Inflammatory macrophage (primary cell): ENCODE results near the gene REV1.
"Not testable (repeated sequence)": the region's sequence is repeated elsewhere in the genome, so short reads cannot be mapped to it uniquely, and the experiment has no call there.

Experiments used
- DNase-seq, 2 donors: peaks; one replicate each; pipeline ENCODE4 v3.0.0-alpha.2; 2020 to 2022

Gene REV1

GRCh38 chr2:99401841-99402240, 88.0 kb downstream of the REV1 start:
- no peak for DNase-seq

GRCh38 chr2:99399795-99400194, 90.0 kb downstream of the REV1 start:
- DNase-seq, result no peak

GRCh38 chr2:99399063-99399462, 90.8 kb downstream of the REV1 start:
- DNase-seq, result no peak

GRCh38 chr2:99398303-99398702, 91.5 kb downstream of the REV1 start:
- no peak for DNase-seq

- no peak for DNase-seq
Observed at GRCh38 chr2:99397266-99397920, 92.4 kb downstream of the REV1 start.

- DNase-seq, result no peak
Observed at GRCh38 chr2:99395589-99396130, 94.2 kb downstream of the REV1 start.

GRCh38 chr2:99389946-99390345, 99.9 kb downstream of the REV1 start:
- DNase-seq, result no peak

- no peak for DNase-seq
Observed at GRCh38 chr2:99389371-99389770, 100.4 kb downstream of the REV1 start.

GRCh38 chr2:99388892-99389291, 100.9 kb downstream of the REV1 start:
- no peak for DNase-seq

- no peak for DNase-seq
Observed at GRCh38 chr2:99386011-99386410, 103.8 kb downstream of the REV1 start.

GRCh38 chr2:99382143-99382542, 107.7 kb downstream of the REV1 start:
- no peak for DNase-seq

GRCh38 chr2:99380376-99381010, 109.3 kb downstream of the REV1 start:
- DNase-seq, result no peak

- no peak for DNase-seq
Observed at GRCh38 chr2:99377879-99378278, 111.9 kb downstream of the REV1 start.

GRCh38 chr2:99376254-99376864, 113.5 kb downstream of the REV1 start:
- no peak for DNase-seq

GRCh38 chr2:99374747-99375146, 115.1 kb downstream of the REV1 start:
- no peak for DNase-seq

- no peak for DNase-seq
Observed at GRCh38 chr2:99373144-99373543, 116.7 kb downstream of the REV1 start.

GRCh38 chr2:99368854-99369253, 121.0 kb downstream of the REV1 start:
- DNase-seq, result not testable (repeated sequence)

- no peak for DNase-seq
Observed at GRCh38 chr2:99365661-99366060, 124.2 kb downstream of the REV1 start.

- DNase-seq, result no peak
Observed at GRCh38 chr2:99356853-99357252, 133.0 kb downstream of the REV1 start.

GRCh38 chr2:99354825-99355224, 135.0 kb downstream of the REV1 start:
- not testable (repeated sequence) for DNase-seq

GRCh38 chr2:99354070-99354469, 135.7 kb downstream of the REV1 start:
- no peak for DNase-seq
